GM08714 (cell line): ENCODE results near the gene SYPL1.

Source experiments
- H3K4me3 ChIP-seq: fragments of 200-500 bp; sonication (Bioruptor generic); 2 replicates; pipeline ENCODE4 v1.5.1; 2014; ENCODE audit warnings: mild to moderate bottlenecking, low read length, inconsistent platforms
- ZNF274 ChIP-seq: IDR thresholded peaks from 2 replicates; pipeline ENCODE4 v1.6.1; 2012; ENCODE audit warnings: mild to moderate bottlenecking, low read depth, low read length

Gene SYPL1

DNA sequence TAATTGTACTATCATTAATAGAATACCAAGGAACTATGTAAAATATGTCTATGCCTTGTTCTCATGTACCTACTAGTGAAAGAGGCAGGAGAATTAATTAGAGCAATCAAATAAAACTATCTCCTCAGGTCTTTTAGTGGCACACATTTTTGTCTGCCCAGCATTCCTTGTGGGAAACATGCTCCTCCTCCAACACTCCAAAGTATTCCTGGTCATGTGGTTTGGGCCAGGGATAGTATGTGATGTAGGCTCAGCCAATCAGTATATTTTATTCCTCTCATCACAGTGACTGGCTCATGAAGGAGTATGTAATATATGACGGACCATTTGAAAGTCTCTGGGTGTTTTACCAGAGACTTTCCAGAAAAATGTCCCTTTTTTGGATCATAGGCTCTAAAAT is 16.7 kb upstream of the SYPL1 start:
- H3K4me3 ChIP-seq = no peak overlapping the region
- no peak for TF ChIP-seq ZNF274

DNA sequence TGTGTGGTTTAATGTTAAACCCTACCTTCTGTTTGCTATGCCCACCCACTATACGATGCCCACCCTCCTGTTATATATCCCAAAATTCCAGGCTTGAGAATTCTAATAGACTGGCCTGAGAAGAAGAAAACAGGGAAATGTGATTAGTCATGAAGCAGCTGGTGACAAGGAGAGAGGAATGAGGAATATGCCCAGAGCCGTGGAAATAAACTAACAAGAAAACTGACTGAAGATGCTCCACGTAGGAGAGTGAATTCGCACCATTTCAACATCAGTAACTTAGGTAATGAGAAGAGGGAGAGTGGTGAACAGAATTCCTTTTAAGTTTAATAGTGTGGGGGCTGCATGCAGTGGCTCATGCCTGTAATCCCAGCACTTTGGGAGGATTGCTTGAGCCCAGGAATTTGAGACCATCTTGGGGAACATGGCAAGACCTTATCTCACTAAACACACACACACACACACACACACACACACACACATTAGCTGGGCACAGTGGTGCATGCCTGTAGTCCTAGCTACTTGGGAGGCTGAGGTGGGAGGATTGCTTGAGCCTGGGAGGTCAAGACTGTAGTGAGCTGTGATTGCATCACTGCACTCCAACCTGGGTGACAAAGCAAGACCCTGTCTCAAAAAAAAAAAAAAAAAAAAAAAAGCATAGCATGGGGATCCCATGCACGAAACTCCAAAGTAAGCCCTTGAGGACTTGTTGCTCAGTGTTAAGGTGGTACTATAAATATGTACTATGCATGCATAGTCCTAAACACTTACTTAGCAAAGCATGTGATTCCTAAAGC is 16.1 kb upstream of the SYPL1 start:
- H3K4me3 ChIP-seq = no peak overlapping the region
- no peak for TF ChIP-seq ZNF274

DNA sequence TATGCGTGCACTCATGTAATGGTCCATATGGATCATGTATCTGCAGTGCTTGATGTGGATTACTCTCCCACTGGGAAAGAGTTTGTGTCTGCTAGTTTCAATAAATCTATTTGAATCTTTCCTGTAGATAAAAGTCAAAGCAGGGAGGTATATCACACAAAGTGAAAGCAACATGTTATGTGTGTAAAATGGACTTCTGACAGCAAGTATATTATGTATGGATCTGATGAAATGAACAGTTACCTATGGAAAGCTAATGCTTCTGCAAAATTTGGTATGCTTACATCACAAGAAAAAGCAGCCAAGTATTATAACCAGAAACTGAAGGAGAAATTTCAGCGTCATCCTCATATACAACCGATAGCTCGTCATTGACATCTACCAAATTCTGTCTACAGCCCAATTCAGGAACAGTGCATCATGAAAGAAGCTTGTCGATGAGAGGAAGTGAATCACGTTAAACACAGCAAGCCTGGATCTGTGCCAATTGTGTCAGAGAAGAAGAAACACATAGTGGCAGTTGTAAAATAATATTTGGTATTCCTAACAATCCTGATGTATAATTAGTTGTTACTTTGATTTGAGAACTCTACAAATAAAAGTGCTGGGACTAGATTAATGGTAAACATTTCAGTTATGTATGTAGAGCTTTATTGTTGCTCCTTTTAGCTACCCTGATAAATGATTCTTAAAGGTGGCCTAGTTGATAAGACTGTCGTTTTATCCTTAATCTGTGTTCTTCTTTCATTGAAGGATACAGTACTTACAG is 14.2 kb upstream of the SYPL1 start:
- no peak for TF ChIP-seq ZNF274
- no peak overlapping the region for H3K4me3 ChIP-seq

DNA sequence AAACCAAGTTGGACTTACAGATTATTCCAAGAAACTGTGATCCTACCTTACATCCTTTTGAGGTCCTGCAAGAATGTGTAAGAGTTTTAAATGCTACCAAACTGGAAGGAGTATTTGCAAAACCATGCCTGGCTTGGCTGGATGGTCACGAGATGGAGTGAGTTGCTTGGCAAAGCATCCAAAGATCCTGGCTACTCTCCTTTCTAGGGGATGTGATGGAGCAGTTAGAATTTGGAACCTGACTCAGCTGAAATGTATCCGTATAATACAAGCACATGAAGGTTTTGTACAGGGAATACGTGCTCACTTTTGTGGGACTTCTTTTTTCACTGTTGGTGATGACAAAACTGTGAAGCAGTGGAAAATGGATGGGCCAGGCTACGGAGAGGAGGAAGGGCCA is 13.3 kb upstream of the SYPL1 start:
- no peak for TF ChIP-seq ZNF274
- no peak overlapping the region for H3K4me3 ChIP-seq

DNA sequence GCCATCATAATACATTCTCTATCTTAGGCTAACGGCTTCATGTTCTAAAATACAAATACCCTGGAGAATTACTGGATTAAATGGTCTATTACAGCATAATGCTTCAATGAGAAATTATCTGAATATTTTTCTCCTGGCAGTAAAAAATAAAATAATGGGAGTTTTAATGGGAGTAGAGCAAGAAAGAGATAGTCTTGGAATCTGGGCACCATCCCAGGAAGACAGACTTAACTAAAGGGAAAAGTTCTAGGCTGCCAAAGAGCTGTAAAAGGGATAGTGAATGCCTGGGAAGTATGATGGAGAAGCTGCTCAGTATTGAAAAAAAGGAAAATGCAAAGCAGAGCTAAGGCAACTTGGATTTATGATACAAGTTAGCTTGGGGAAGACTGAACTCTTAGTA is 12.1 kb upstream of the SYPL1 start:
- no peak for TF ChIP-seq ZNF274
- H3K4me3 ChIP-seq = no peak overlapping the region

DNA sequence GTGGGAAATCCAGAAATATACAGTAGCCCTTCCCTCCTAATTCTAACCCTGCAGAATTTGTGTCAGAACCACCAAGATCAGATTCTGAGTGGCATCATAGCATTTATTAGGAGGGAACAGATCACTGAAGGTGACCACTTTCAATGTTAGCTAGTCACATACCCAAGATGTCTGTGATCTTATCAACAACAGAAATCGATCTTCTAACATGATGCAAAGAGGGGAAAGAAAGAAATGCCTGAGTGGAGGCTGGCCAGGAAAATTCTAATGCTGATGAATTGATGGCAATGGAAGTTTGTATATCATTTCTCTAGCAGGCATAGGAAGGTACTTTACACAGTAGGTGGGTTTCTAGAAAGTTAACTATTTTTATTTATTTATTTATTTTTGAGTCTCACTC is 10.6 kb upstream of the SYPL1 start:
- TF ChIP-seq ZNF274 = no peak
- no peak overlapping the region for H3K4me3 ChIP-seq

DNA sequence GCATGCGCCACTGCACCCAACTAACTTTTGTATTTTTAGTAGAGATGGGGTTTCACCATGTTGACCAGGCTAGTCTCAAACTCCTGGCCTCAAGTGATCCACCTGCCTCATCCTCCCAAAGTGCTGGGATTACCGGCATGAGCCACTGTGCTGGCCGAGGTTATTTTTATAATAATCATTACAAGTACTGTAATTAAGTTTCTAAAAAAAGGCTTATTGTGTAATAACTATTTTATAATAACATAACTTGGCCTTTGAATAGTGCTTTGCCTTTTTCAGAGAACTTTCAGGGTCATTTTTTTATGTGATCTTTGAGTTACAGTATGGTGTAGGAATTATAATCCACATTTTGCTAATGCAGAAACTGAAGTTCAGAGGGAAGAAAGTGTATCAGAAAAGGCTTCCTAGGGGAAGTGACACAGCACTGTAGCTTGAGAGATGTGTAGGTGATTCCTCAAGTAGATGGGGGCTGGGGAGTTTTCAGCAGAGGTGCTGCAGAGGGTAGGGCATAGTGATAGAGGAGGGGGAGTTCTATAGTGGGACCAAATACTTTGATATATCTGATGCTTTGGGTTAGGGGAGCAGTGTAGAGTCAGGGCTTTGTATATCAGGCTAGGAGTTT is 9.2 kb upstream of the SYPL1 start:
- H3K4me3 ChIP-seq = no peak overlapping the region
- TF ChIP-seq ZNF274 = no peak

DNA sequence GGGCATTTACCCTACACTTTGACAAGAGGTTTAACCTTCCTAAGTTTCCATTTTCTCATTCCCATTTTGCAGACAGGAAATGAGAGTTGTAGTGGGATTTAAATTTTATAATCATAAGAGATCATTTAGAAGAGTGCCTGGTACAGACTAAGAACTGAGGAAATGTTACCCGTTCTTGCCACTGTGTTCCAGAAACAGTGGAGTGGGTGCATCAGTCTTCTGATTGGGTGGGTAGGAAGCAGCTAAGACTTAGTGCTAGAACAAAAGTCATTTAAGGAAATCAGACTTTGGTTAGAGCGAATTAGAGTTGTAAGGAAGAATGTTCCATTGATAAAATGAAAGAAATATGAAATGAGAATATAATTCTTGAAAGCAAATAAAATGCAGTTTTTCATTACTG is 8.4 kb upstream of the SYPL1 start:
- TF ChIP-seq ZNF274 = no peak
- no peak overlapping the region for H3K4me3 ChIP-seq

DNA sequence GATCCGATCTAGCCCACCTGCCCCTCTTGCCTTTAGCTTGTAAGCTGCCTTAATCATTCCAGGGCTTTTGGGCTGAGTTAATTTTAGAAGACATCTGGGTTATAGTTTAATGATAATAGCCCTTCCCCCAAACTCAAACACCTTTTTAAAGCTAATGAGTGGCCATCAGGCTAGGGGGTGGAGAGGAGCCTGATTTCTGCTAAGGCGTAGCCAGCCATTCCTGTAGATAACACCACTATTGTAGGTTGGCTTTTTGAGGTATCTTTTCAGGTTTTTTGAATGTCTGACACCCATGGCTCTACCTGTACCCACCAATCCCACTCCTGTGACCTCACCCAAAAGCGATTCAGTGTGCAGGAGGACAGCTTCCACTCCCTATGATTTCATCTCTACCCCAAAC is 7.6 kb upstream of the SYPL1 start:
- no peak for TF ChIP-seq ZNF274
- H3K4me3 ChIP-seq = no peak overlapping the region

DNA sequence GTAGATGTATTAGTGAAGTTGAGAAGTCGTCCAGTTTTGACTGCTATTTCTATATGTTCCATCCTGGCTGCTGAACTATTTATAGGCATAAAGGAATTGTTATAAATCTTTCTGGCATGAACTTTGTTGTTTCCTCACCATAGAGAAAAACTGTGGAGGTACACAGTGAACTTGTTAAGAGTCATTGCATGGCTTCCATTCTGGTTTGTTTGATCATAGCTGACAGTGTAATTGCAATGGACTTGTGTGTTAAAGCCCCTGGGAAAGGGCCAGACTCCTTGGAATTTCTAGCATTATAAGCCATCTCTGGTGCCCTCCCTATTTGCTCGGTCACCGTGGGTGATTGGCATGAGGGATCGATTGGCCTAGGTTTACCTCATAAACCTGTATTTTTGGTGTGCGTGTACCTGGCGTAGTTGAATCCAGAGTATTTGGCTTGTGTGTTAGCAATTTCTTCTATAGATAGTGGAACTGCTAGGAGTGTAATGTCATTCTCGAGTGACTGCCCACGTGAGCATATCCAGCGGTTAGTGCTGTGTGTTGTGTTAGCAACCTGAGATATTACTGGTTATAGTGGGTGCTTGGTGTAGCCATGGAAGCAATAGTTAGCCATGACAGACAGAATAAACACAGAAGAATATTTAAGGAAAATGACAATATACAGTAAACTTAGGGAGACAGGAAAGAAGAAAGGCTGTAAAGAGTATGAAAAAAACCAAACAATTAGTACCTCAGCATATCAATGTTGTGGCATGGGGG is 5.9 kb upstream of the SYPL1 start:
- H3K4me3 ChIP-seq = no peak overlapping the region
- no peak for TF ChIP-seq ZNF274

DNA sequence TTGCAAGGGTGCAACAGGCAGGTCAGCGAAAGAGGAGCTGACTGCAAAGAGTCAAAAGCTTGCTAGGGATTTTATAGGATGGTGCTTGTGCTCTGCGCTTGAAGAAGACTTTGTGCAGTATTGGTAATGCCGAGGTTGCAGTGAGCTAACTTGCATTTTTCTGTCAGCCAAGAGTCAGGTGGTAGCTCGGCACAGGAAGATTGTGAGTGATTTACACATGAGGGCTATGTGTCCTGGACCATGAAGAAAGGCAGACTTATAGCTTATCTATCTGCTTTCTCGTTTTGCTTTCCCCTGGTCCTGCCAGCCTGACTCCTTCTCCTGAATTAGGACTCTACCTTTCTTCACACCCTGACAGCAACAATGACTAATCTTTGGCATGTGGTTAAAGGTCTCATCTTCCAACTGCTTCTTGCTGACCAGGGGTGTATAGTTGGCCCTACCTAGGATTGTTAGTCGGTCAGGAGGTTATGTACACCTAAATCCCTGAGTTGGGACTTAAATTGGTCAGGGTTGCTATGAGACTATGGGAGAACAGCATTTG is 4.1 kb upstream of the SYPL1 start:
- no peak for TF ChIP-seq ZNF274
- no peak overlapping the region for H3K4me3 ChIP-seq

DNA sequence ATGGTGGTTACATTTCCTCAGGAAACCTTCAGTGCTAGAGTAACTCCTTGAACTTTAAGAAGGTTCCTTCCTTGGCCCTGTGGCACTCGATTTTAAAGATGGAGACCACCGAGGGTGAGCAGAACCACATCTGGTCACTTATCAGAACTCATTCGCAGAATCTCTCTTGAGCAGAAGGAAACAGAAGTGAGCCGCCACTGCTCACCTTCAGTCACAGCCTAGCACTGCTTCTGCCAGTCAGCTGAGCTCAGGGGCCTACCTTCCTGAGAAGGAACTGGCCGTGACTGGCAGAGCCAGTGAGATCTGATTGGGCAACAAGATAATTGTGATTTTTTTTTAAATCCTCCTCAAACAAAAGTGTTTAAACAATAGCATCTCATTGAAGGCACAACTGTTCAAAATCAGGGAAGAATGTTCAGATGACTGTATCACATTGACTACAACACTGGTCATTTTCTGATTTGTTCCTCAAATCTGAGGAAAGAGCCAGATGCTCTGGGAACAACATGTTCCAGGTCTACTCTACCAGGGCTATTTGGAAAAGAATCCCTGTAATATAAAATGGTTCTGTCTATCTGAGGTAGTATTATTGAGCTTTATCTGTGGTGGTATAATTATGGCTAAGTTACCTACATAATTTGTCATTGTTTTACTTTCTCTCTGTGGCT is 2.7 kb upstream of the SYPL1 start:
- no peak overlapping the region for H3K4me3 ChIP-seq
- TF ChIP-seq ZNF274 = no peak

DNA sequence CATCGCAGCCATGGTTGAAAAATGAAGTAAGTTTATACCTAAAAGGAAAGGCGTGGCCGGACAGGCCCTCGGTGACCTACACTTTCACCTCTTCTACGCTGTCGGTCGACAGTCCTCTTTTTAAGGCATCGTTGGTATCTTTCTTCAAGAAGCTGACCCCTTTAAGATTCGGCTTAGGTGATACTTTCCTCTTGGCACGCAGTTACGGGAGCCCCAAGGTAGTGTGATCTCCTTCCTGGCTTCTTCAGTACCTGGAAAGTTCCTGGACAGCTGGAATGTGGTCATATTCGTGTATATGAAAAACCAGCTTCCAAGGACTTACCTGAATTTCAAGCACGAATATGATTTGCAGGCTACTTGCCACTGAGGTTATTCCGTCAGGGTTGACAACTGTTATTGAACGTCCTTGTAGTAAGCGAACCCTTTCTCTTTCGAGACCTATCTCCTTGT is 885 bp upstream of the SYPL1 start:
- peak overlapping the region; percentile 56; the same call in 1 of the 2 replicates for H3K4me3 ChIP-seq
- no peak for TF ChIP-seq ZNF274
